ENCODE results near the gene SELPLG. TPM values are rescaled to one million over a fixed set of nuclear protein-coding genes. Genes with fewer than 3 reads are reported as not detected.

Gene SELPLG
- total and polyA plus RNA-seq, 2 donors (not counting 1 experiment from before 2014, with no cell fraction given): 6.1 to 8.0 TPM

- peaks cover 0 to 4% (median 0%) of the 10 kb centered on the region in 3 donors for H3K9me3 ChIP-seq (ENCODE audit: control extremely low read depth in 1 of 3, control insufficient read depth in 2 of 3, insufficient read depth in 1 of 3, low read length in 2 of 3)
- Mint-ChIP-seq H3K9me3 (ENCODE audit: insufficient read depth) (no peaks in the 10 kb centered on the region), H3K4me3 (no peak overlapping the region), H3K4me1 (no peaks in the 10 kb centered on the region), H3K27ac (peak overlapping the region; percentile 32), H3K27me3 (peaks cover 7% of the 10 kb centered on the region)
- H3K4me3 ChIP-seq (ENCODE audit: control extremely low read depth in 1 of 5, extremely low read depth in 1 of 5, insufficient read depth in 1 of 5, low read depth in 2 of 5, low read length in 4 of 5): no peak overlapping the region
- H4K20me1 ChIP-seq (ENCODE audit: control insufficient read depth, insufficient read depth, low read length, poor library complexity, severe bottlenecking): no peaks in the 10 kb centered on the region
- ChIA-PET CTCF (no interaction called here), POLR2A (interaction anchor here (0.9 kb wide), 1 partner anchor 27 kb away, joined by 7 read pairs; no protein-coding TSS in a partner anchor)
- no peak overlapping the region for H3K9ac ChIP-seq (ENCODE audit: low read length)
- H3K79me2 ChIP-seq (ENCODE audit: control insufficient read depth, insufficient read depth, low read length): no peaks in the 10 kb centered on the region
- ATAC-seq (ENCODE audit: low read depth): no peak
- peaks cover 0 to 4% of the 10 kb centered on the region in 2 donors for H3K4me1 ChIP-seq (ENCODE audit: control insufficient read depth in 2 of 2, insufficient read depth in 2 of 2, low read length in 2 of 2)
- TF ChIP-seq CTCF (IDR thresholded peaks at IDR 0.05) (no peak), EZH2 (IDR thresholded peaks at IDR 0.05; ENCODE audit: borderline replicate concordance, insufficient read depth, low read depth, low read length, poor library complexity, severe bottlenecking) (no peak)
- H3K27ac ChIP-seq (ENCODE audit: low read length in 2 of 2): no peak overlapping the region
- H3K4me2 ChIP-seq (replicated peaks; ENCODE audit: low read depth, low read length, poor library complexity, severe bottlenecking): no peak overlapping the region
- intact Hi-C loops (cut with micrococcal nuclease): no loop called here
- H2AFZ ChIP-seq (ENCODE audit: insufficient read depth, low read depth, low read length, poor library complexity, severe bottlenecking): no peak overlapping the region
- H3K36me3 ChIP-seq (replicated peaks in 1 of 2; ENCODE audit: control extremely low read depth in 1 of 2, control insufficient read depth in 1 of 2, extremely low read depth in 1 of 2, insufficient read depth in 2 of 2, low read length in 1 of 2): no peaks in the 10 kb centered on the region
- WGBS (ENCODE audit: insufficient coverage): 82% methylated on average over 4 of the region's 4 CpGs
- peaks cover 0 to 12% (median 2%) of the 10 kb centered on the region in 4 experiments for H3K27me3 ChIP-seq (replicated peaks in 1 of 4; ENCODE audit: control extremely low read depth in 1 of 4, control insufficient read depth in 3 of 4, insufficient read depth in 4 of 4, low read length in 3 of 4)
- DNase-seq: no peak
These were observed 27.8 kb downstream of the SELPLG start for GRCh38 chr12:108605690-108606406.

GRCh38 chr12:108605000-108605689 lies 28.5 kb downstream of the SELPLG start:
- POLR2A ChIA-PET: no interaction called here
- Histone ChIP-seq H3K79me2 (ENCODE audit: control insufficient read depth, insufficient read depth, low read length) (no peaks in the 10 kb centered on the region), H3K9me3 (ENCODE audit: control extremely low read depth in 1 of 3, control insufficient read depth in 2 of 3, insufficient read depth in 1 of 3, low read length in 2 of 3) (peaks cover 0 to 4% (median 0%) of the 10 kb centered on the region in 3 donors), H3K4me1 (ENCODE audit: control insufficient read depth in 2 of 2, insufficient read depth in 2 of 2, low read length in 2 of 2) (peaks cover 0 to 4% of the 10 kb centered on the region in 2 donors), H3K36me3 (replicated peaks in 1 of 2; ENCODE audit: control extremely low read depth in 1 of 2, control insufficient read depth in 1 of 2, extremely low read depth in 1 of 2, insufficient read depth in 2 of 2, low read length in 1 of 2) (no peaks in the 10 kb centered on the region), H3K4me3 (ENCODE audit: control extremely low read depth in 1 of 5, extremely low read depth in 1 of 5, insufficient read depth in 1 of 5, low read depth in 2 of 5, low read length in 4 of 5) (no peak overlapping the region), H3K9ac (ENCODE audit: low read length) (no peak overlapping the region), H4K20me1 (ENCODE audit: control insufficient read depth, insufficient read depth, low read length, poor library complexity, severe bottlenecking) (no peaks in the 10 kb centered on the region), H3K4me2 (replicated peaks; ENCODE audit: low read depth, low read length, poor library complexity, severe bottlenecking) (no peak overlapping the region), H3K27ac (ENCODE audit: low read length in 2 of 2) (no peak overlapping the region), H2AFZ (ENCODE audit: insufficient read depth, low read depth, low read length, poor library complexity, severe bottlenecking) (no peak overlapping the region), H3K27me3 (replicated peaks in 1 of 4; ENCODE audit: control extremely low read depth in 1 of 4, control insufficient read depth in 3 of 4, insufficient read depth in 4 of 4, low read length in 3 of 4) (peaks cover 0 to 12% (median 2%) of the 10 kb centered on the region in 4 experiments)
- TF ChIP-seq CTCF (IDR thresholded peaks at IDR 0.05) (no peak), EZH2 (IDR thresholded peaks at IDR 0.05; ENCODE audit: borderline replicate concordance, insufficient read depth, low read depth, low read length, poor library complexity, severe bottlenecking) (no peak)
- Mint-ChIP-seq H3K27me3 (peaks cover 5% of the 10 kb centered on the region), H3K9me3 (ENCODE audit: insufficient read depth) (no peaks in the 10 kb centered on the region), H3K4me1 (no peaks in the 10 kb centered on the region), H3K27ac (no peak overlapping the region), H3K4me3 (no peak overlapping the region)
- intact Hi-C loops (cut with micrococcal nuclease): no loop called here
- no peak for ATAC-seq (ENCODE audit: low read depth)
- no peak for DNase-seq
- CTCF ChIA-PET: interaction anchor here (1.0 to 2.7 kb wide), 2 partner anchors 12 to 25 kb away, joined by 3 to 13 read pairs; no protein-coding TSS in a partner anchor
- no CpG with 5 or more reads among the region's 3 CpGs for WGBS (ENCODE audit: insufficient coverage)
